Stimulated activated memory B cell treated with anti-CD40 and anti-IgM and Interleukin-4, amounts not matched to agents 10 μg/mL and 1 μg/mL and 100 μg/mL, for 72 hours (primary cell): ENCODE data around the gene FN1.

ENCODE experiments used
- ATAC-seq: fragments of 150-1000 bp; cut with Tn5 transposase; 2 replicates; pipeline ENCODE4 v1.10.0; 2021
- H3K27ac Mint-ChIP-seq: one replicate; pipeline ENCODE4 v1.8.0; 2022; ENCODE audit warnings: mild to moderate bottlenecking, mixed read lengths
- H3K27me3 Mint-ChIP-seq: one replicate; pipeline ENCODE4 v1.8.0; 2022; ENCODE audit warnings: mixed read lengths
- H3K36me3 Mint-ChIP-seq: one replicate; pipeline ENCODE4 v1.8.0; 2022; ENCODE audit warnings: mixed read lengths
- H3K4me1 Mint-ChIP-seq: one replicate; pipeline ENCODE4 v1.8.0; 2022; ENCODE audit warnings: mixed read lengths
- H3K4me3 Mint-ChIP-seq: one replicate; pipeline ENCODE4 v1.8.0; 2022; ENCODE audit warnings: mild to moderate bottlenecking, moderate library complexity, mixed read lengths
- H3K9me3 Mint-ChIP-seq: one replicate; pipeline ENCODE4 v1.8.0; 2022; ENCODE audit warnings: mixed read lengths

The FN1 gene

DNA sequence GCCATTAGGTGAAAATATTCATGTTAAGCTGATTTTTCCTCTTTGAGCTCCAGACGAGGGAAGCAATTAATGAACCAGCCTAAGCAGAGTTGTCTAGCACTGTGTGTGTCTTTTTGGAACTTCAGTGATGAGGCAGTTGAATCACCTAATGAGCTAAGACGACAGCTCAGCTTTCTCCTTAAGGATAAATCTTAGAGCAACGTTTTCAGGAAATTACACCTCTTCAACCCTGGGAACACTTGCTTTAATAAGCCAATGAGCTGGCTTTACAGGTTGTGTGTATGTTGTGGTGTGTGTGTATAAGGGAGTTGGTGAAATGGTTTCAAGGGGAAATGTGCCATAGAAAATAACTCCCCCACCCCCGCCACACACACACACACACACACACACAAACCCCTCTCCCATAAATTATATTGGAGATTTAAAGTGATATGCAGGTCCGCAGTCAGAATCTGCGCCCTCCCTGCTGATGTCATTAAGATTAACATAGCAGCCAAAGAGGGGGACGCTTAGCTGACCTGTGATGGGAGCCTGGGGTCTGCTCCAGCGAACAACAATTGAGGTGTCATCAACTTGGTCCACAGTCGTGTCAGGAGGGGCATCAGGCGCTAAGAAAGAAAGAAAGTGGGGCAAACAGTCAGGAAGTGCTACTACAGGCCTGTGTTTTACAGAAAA is 28.1 kb downstream of the FN1 start:
- Mint-ChIP-seq H3K27ac (no peak overlapping the region), H3K36me3 (no peaks in the 10 kb centered on the region), H3K4me1 (no peaks in the 10 kb centered on the region), H3K9me3 (no peaks in the 10 kb centered on the region), H3K27me3 (no peaks in the 10 kb centered on the region), H3K4me3 (no peak overlapping the region)
- no peak for ATAC-seq

DNA sequence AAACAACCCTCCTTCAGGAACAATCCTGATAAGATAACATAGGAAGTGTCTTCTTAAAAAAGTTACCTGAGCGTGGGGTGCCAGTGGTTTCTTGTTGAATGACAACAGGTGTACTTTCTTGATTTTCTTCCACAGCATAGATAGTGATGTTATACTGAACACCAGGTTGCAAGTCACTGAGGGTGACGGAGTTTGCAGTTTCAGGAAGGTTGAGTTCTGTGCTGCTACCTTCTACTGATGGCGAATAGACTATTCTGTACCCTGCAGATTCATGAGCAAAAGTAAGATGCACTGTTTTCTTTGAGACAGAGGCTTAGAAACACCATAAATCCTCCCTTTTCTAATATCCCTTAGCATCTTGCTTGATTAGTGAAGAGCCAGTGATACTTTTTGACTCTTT is 28.8 kb downstream of the FN1 start:
- Mint-ChIP-seq H3K27me3 (no peaks in the 10 kb centered on the region), H3K4me3 (no peak overlapping the region), H3K36me3 (no peaks in the 10 kb centered on the region), H3K4me1 (no peaks in the 10 kb centered on the region), H3K27ac (no peak overlapping the region), H3K9me3 (no peaks in the 10 kb centered on the region)
- no peak for ATAC-seq

DNA sequence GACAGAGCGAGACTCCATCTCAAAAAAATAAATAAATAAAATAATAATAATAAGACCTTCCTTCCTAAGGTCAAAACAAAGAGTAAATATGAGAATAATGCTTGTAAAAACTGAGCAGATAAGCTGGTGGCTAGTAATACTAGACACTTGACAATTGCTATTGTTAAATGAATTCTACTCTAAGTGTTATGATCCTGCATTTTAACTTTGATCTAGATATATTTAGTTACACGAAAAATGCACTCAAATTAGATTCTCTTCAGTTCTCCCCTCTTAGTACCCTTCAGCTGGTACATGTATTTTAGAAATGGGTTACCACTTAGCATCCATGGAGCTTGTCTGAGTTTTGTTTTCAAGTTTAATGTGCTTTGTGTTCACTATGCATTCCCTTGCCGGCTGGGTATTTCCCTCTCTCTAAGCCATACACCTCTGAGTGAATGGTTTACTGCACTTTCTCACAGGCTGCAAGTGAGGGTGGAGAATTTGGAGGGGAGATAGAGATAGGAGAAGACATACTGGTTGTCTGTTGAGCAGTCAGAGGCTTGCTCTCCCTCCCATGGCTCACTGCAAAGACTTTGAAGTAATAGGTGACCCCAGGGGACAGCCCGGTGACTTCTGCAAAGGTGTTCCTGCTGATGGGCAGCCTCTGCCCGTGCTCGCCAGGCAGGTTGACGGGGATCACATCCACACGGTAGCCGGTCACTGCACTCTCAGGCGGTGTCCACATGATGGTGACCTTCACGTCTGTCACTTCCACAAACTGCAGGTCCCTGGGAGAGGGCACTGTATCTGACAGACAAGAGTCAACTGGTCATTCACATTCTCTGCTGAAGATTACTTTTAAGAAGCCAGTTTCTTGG is 29.9 kb downstream of the FN1 start:
- H3K4me3 Mint-ChIP-seq = no peak overlapping the region
- H3K9me3 Mint-ChIP-seq = no peaks in the 10 kb centered on the region

DNA sequence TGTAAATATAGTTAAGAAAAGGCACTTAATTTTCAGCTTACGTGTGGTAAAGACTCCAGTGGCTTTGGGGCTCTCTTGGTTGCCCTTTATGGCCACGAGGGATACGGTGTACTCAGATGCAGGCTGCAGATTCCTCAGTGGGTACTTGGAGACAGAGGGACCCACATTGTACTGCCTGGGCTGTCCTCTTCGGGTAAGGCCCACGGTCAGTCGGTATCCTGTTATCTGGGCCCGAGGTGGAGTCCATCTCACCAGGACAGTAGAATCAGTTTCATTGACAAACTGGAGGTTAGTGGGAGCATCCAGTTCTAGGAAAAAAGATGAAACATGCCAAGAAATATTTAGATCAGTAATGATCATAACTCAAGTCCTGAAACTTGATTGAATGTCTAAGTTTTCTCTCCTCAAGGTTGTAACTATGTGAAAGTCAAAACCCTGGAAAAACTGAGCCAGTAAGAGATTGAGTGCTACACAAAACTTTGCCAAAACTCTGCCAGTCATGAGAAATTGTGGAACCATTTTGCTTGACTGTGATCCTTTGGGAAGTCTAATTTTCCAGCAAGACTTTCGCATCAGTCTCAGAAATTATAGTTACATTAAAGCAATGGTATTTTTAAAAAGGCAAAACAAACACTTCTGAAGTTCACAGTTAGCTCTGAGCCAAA is 31.4 kb downstream of the FN1 start:
- H3K9me3 Mint-ChIP-seq = no peaks in the 10 kb centered on the region
- no peak for ATAC-seq
- no peak overlapping the region for H3K4me3 Mint-ChIP-seq
- no peak overlapping the region for H3K27ac Mint-ChIP-seq
- no peaks in the 10 kb centered on the region for H3K36me3 Mint-ChIP-seq
- no peaks in the 10 kb centered on the region for H3K4me1 Mint-ChIP-seq
- peaks cover 1% of the 10 kb centered on the region for H3K27me3 Mint-ChIP-seq

More for the DNA sequence above, 29.9 kb downstream of the FN1 start:
- no peaks in the 10 kb centered on the region for H3K27me3 Mint-ChIP-seq
- no peaks in the 10 kb centered on the region for H3K4me1 Mint-ChIP-seq
- H3K27ac Mint-ChIP-seq = no peak overlapping the region
- no peaks in the 10 kb centered on the region for H3K36me3 Mint-ChIP-seq
- ATAC-seq = no peak

DNA sequence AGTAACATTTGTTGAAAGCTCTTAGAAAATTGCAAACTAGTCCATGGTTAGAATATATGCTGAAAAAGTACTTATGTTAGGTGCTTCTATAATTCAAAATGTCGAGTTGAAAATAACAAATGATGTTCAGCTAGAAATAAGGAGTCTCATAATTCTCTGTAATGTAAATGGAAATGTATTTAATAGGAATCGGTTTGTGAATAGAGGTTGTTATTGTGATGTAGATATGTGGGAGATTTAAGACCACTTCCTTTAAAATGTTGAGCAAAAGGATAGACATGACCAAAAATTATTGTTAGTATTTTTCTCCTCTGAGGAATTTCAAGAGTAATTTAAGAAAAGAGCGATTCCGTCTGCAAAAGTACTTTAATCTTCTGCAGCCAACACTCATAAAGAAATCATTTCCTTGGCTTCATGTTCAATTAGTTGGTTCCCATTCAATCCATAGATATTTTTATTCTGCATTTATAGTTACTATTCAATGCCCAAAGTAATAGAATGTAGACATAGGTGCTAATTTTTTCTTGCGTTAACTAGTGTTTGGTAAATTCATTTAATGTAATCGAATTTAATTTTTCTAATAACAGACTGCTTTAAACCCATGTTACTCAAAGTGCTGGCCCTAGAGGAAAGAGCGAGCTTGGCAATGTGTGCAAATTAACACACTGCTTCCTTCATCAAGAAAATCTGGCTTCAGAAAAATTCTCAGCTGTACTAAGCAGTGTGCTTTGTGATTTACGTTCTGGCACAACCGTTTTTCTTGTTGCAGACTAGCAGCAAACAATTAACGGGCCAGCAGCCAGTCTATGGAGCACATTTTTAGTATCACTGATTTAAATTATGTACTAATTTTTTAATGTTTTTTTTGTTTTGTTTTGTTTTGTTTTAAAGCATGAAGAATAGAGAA is 32.2 kb downstream of the FN1 start:
- no peak for ATAC-seq
- no peaks in the 10 kb centered on the region for H3K36me3 Mint-ChIP-seq
- H3K27me3 Mint-ChIP-seq = peaks cover 9% of the 10 kb centered on the region
- no peaks in the 10 kb centered on the region for H3K4me1 Mint-ChIP-seq
- H3K9me3 Mint-ChIP-seq = no peaks in the 10 kb centered on the region
- H3K27ac Mint-ChIP-seq = no peak overlapping the region
- no peak overlapping the region for H3K4me3 Mint-ChIP-seq

DNA sequence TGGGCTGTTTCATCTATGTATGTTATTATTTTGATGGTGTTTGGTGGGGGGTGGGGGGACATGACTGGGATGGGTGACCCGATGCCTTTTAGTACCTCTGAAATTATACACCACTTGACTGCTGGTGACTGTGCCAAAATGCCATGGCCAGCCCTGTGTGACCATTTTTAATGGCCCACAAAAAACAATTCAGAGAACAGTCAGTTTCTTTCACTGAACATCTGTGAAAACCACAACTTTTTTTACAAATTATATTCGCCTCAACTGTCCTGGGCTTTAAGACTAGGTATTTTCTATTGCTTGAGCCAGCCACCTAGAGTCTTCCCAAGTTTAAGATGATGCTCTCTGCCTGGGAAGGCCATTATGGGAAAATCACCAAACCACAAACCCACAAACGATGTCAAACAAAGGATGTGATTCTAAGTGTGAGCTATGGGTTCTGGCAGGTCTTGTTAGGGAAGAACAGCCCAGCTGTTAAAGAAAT is 33.9 kb downstream of the FN1 start:
- no peak overlapping the region for H3K4me3 Mint-ChIP-seq
- H3K36me3 Mint-ChIP-seq = no peaks in the 10 kb centered on the region
- no peak for ATAC-seq
- peaks cover 16% of the 10 kb centered on the region for H3K27me3 Mint-ChIP-seq
- no peak overlapping the region for H3K27ac Mint-ChIP-seq
- no peaks in the 10 kb centered on the region for H3K4me1 Mint-ChIP-seq
- no peaks in the 10 kb centered on the region for H3K9me3 Mint-ChIP-seq

DNA sequence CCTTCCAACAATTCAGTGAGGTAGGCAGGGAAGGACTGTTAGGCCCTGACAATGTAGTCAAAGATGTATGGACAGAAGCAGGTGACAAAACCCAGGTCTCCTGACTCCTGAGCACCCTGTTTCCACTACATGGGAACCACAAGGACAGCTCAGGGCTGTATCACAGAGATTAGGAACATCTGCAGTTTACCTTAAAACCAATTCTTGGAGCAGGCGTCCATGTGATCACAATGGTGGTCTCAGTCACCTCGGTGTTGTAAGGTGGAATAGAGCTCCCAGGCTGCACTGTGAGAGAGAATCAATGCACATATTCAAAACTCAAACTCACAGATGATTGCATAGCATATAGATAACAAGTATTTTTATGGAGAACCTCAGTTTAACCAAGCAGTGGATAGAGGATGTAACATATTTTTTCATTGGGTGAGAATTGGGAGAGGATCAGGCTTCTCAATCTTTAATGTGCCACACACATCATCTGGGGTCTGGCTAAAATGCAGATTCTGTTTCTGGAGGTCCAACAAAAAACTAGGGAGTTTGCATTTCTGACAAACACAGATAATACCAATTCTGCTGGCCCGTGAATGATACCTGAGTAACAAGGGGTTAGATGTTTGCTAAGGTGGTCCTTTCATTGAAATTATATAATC is 36.7 kb downstream of the FN1 start:
- H3K4me3 Mint-ChIP-seq = no peak overlapping the region
- H3K36me3 Mint-ChIP-seq = no peaks in the 10 kb centered on the region
- peaks cover 27% of the 10 kb centered on the region for H3K27me3 Mint-ChIP-seq
- no peak overlapping the region for H3K27ac Mint-ChIP-seq
- H3K4me1 Mint-ChIP-seq = no peaks in the 10 kb centered on the region
- ATAC-seq = no peak
- no peaks in the 10 kb centered on the region for H3K9me3 Mint-ChIP-seq

DNA sequence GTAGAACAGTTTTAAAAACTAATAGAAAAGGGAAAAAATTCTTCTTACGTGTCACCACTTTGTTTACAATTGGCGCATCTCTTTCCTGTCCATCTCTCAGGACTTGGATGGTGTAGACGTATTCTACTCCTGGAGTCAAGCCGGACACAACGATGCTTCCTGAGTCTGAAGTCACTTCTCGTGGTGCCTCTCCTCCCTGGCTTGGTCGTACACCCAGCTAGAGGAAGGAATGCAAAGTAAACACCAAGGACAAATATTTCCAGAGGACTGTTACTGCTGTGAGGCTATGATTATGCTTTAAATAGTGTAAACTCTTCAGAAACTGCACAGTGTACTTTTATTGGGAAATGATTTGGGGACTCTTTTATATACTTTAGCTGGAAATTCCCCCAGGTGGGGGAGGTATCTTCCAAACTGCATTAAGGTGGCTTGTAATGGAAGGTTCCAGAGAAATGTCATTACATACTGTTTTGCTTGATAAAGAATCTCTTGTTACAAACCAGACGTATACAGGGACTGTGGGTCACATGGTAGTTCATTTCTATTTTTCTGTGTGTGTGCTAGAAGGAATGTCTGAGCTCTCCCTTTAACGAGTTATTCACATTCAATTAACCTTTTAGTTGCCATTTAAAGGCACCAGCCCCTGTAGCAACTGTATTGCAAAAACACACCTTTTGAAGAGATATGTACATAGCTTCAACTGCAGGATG is 38.1 kb downstream of the FN1 start:
- H3K4me3 Mint-ChIP-seq = no peak overlapping the region
- peaks cover 27% of the 10 kb centered on the region for H3K27me3 Mint-ChIP-seq
- no peaks in the 10 kb centered on the region for H3K9me3 Mint-ChIP-seq
- H3K36me3 Mint-ChIP-seq = no peaks in the 10 kb centered on the region
- no peaks in the 10 kb centered on the region for H3K4me1 Mint-ChIP-seq
- no peak overlapping the region for H3K27ac Mint-ChIP-seq
- ATAC-seq = no peak

DNA sequence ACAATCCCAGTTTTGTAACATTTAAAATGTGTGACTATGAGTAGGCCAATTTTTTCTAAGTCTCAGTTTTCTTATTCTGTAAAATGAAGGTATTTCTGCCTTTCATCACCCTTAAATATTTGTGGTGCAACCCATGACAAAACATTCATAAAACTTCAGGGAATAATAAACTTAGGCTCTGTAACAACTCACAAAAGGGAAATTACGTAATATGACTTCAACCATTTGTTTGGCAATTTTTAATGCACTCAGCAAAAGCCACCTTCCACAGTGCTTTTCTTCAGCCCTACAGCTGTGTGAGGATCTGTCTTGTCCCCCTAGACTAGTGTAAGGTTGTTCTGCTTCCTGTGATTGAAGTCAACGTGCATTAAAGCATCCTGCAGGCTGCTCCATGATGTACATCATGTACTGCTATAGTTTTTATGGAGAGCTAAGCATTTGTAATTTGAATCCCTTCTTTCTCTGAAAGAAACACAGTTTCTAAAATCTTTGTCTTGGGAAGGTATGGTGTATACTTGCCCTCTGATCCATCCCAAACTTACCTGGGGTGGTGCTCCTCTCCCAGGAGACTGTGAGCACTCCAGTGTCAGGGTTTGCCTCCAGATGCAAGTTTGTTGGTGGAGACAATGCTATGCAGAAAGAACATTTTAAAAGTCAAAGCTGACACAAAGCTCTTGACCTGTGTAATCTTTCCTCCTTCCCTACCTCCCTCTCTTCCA is 39.1 kb downstream of the FN1 start:
- no peaks in the 10 kb centered on the region for H3K9me3 Mint-ChIP-seq
- no peak overlapping the region for H3K27ac Mint-ChIP-seq
- ATAC-seq = no peak
- no peak overlapping the region for H3K4me3 Mint-ChIP-seq
- H3K4me1 Mint-ChIP-seq = no peaks in the 10 kb centered on the region
- H3K27me3 Mint-ChIP-seq = peaks cover 27% of the 10 kb centered on the region
- no peaks in the 10 kb centered on the region for H3K36me3 Mint-ChIP-seq

DNA sequence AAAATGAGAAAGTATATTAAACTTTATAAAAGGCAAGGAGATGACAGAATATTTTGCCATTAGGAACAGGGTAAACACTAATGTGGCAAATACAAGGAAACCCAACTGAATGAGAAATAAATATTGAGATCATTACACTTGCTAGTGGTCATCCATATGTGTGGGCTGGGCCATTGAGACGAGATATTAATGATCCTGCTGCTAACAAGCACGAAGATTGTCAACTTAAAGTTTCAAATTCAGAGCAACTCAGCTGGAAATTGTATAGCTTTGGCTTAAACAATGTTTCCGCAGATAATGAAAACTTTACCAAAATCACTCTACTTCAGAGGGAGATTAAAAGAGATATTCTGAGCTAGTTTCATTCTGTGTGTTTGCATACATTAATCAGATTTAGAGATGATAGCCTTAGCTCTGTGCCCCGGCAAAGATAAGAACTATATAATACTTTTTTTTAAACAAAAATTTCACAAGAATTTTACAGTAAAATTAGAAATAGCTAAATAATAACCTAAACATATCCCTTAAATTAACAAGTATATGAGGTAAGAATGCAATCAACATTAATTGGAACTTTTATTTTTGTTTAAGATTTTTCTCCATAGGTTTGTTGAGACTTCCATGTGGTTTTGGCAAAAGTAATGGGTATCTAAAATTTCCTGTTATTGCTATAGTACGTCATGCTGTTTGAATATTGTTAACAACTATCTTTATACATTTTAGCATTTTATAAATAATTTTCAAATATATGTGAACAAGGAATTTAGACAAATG is 40.0 kb downstream of the FN1 start:
- H3K4me1 Mint-ChIP-seq = no peaks in the 10 kb centered on the region
- no peak for ATAC-seq
- no peak overlapping the region for H3K27ac Mint-ChIP-seq
- no peaks in the 10 kb centered on the region for H3K9me3 Mint-ChIP-seq
- H3K4me3 Mint-ChIP-seq = no peak overlapping the region
- H3K27me3 Mint-ChIP-seq = peaks cover 27% of the 10 kb centered on the region
- no peaks in the 10 kb centered on the region for H3K36me3 Mint-ChIP-seq

DNA sequence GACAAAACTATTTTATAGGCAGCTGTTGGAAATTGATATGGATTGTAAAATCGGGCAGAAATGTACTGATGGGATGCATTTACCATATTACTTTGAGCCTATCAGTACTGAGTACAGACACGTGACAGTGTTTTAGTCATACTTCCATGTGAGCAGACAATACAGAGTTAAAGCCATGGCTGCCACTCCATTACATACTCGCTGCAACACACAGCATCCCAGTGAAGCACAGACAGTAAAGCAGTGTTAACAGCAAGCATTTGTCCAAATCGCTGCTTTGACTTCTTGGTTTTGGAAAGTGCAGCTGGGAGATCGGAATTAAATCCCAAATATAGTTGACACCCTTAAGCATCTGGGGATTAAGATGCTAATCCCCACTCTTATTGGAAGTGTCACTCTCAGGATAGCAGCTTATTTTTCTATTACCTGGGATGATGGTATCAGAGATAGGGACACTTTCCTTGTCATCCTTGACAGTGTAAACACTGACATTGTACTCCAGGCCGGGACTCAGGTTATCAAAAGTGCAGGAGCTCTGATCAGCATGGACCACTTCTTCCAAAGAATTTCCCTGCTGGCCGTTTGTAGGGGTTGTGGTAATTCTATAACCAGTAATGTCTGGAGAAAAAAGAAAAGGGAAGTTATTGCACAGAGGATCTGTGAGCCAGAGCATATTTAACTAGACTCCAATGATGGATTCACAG is 41.6 kb downstream of the FN1 start:
- H3K9me3 Mint-ChIP-seq = no peaks in the 10 kb centered on the region
- no peak overlapping the region for H3K4me3 Mint-ChIP-seq
- H3K4me1 Mint-ChIP-seq = no peaks in the 10 kb centered on the region
- peaks cover 23% of the 10 kb centered on the region for H3K27me3 Mint-ChIP-seq
- no peaks in the 10 kb centered on the region for H3K36me3 Mint-ChIP-seq
- ATAC-seq = no peak
- H3K27ac Mint-ChIP-seq = no peak overlapping the region

DNA sequence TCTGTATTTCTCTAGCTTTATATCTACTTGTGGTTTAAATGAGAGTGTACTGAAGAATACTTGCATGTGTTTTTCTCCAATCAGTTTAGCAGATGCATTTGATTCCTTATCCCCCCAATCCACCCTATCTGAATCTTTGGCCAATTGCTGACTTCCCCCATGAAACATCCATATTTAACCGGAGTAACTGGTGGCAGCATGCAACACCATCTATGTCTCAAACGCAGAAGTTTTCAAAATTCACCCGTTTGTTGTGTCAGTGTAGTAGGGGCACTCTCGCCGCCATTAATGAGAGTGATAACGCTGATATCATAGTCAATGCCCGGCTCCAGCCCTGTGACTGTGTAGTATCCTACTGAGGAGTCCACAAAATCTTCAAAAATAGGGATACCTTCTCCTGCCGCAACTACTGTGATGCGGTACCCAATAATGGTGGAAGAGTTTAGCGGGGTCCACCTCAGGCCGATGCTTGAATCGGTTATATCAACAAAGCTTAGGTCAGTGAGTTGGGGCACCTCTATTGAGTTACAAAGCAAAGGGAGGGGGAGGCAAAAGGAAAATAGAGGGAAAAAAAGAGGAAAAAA is 43.1 kb downstream of the FN1 start:
- no peak overlapping the region for H3K27ac Mint-ChIP-seq
- no peaks in the 10 kb centered on the region for H3K9me3 Mint-ChIP-seq
- H3K4me1 Mint-ChIP-seq = no peaks in the 10 kb centered on the region
- no peaks in the 10 kb centered on the region for H3K36me3 Mint-ChIP-seq
- peaks cover 10% of the 10 kb centered on the region for H3K27me3 Mint-ChIP-seq
- H3K4me3 Mint-ChIP-seq = no peak overlapping the region
- ATAC-seq = no peak
